ENCODE measurements around the gene SNX10.
"Not testable (repeated sequence)": the region's sequence is repeated elsewhere in the genome, so short reads cannot be mapped to it uniquely, and the experiment has no call there.

The SNX10 gene, protein sequence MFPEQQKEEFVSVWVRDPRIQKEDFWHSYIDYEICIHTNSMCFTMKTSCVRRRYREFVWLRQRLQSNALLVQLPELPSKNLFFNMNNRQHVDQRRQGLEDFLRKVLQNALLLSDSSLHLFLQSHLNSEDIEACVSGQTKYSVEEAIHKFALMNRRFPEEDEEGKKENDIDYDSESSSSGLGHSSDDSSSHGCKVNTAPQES

DNA sequence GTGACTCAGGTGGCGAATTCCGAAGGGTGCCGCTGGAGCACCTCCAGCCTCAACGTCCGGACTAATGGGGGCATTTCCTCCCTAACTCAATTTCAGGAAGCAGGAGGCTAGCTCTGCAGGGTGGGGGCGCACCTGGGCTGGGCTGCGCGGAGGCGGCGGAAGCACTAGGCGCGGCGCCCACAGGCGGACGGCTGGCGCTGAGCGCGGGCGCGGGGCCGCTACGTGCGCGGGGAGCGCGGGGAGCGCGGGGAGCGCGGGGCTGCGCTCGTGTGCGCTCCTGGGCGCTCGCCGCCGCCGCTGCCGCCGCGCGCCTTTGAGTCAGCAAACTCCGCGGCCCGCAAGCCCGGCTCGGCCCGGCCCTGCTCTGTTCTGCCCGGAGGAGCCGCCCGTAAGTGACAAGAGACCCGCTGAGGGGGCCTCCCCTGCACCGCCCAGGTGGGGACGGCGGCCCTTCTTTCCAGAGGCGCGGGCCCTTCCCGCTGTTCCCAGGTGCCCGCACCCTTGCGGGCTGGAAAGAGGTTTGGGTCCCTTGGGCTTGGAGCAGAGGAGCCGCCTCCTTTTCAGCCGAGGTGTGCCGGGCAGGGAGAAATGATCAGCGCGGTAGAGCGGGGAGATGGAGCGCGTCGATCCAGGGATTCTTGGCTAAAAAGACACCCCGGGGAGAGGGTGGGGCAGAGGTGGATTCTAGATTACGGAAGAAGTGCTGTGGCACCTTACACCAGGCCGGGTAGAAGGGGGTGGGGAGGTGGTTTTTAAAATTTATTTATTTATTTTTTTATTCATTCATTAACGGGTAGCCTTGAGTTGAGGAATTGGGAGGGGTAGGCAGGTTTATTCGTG lies at the start of gene SNX10:
TSS of gene SNX10 (plus strand) at position 164 of the 840 bp plus-strand sequence. CDS start 54,581 bp downstream, outside the sequence.
- peak; percentile 88 for DNase-seq

DNA sequence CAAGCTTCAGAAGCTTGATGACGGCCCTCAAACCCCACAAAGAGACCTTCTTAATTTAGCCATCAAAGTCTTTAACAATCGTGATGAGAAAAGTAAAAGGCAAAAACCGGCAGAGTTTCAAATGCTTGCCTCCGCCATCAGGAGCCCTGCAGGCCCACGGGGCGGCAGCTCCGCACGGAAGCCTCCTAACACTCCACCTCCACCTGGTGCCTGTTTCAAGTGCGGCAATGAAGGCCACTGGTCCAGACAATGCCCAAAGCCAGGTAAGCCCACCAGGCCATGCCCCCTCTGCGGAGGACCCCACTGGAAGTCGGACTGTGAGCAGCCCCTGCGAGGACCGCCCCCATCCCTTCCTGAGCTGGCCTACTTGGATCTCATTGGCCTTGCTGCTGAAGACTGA lies 46.5 kb upstream of the SNX10 start:
- no peak for DNase-seq

DNA sequence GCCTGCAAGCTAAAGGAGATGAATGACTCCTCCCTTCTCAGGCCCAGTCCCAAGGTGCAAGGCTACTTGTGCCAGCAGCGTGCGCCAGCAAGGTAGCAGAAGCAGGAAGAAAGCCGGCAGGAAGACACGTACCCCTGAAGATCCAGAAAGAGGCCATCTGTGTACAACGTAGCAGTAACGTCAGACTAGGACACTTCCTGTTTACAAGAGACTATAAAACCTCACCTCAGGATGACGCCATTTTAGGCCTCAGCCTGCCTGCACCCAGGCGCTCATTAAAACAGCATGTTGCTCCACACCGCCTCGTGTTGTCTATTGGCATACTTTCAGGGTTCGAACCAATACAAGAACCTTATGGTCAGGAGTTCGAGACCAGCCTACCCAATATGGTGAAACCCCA lies 41.4 kb upstream of the SNX10 start:
- no peak for DNase-seq

DNA sequence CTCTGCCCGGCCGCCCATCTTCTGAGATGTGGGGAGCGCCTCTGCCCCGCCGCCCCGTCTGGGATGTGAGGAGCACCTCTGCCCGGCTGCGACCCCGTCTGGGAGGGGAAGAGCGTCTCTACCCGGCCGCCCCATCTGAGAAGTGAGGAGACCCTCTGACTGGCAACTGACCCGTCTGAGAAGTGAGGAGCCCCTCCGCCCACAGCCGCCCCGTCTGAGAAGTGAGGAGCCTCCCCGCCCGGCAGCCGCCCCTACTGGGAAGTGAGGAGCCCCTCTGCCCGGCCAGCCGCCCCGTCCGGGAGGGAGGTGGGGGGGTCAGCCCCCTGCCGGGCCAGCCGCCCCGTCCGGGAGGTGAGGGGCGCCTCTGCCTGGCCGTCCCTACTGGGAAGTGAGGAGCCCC lies 29.8 kb upstream of the SNX10 start:
- not testable (repeated sequence) for DNase-seq

DNA sequence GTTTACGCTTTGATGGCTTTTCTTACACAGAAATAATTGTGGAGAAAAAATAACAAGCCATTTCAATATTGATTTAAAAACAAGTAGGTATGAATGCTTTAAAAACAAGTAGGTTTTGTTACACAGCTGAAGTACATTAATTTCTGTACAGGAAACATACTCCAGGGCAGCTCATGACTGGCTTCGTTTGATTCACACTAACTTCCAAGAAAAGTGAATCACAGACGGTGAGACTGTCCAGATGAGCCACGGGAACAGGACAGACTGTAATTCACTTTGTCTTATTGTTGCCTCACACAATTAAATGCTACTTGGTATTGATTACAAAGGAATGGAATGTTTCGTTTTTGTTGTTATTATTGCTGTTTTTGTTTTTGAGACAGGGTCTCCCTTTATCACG lies 26.6 kb upstream of the SNX10 start:
- no peak for DNase-seq

DNA sequence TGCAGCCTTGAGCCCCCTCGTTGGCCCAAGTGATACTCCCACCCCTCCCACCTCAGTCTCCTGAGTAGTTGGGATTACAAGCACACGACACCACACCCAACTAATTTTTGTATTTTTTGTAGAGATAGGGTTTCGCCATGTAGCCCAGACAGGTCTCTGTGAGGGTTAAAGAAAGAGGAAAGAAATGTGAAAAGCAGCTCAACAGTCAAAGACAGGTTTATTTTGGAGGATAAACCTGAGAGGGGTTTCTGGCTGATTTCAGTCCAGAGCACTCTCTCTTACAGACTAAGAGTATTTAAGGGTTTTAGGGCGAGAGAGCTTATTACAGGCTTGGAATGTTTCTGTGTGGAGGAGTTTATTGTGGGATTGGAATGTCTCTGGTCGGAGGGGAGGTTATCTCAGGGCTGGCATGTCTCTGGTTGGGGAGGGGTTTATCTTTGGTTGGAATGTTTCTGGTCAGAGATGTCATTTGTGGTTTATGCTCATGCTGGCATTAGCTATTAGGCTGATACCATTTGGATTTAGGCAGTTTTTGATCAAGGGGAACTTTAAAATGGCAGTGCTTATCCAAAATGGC lies 26.1 kb upstream of the SNX10 start:
- DNase-seq = no peak

DNA sequence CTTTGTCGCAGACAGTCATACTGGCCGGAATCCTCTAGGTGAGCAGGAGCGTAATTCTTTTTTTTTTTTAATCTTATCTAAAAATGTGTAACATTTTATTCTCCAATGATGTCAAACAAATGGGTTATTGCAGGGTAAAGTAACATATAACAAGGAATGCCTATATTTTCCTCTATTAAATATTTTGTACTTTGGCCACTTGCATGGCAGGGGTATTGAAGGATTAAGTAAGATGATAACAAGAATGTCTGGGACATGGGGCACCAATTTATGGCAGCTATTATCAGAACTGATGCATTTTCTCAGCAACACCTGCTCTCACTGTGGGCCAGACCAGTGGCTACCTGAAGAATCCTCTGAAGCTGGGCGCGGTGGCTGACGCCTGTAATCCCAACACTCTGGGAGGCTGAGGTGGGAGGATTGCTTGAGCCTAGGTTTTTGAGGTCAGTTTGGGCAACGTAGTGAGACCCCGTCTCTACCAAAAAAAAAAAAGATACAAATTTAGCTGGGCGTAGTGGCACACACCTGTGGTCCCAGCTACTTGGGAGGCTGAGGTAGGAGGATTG lies 24.0 kb upstream of the SNX10 start:
- DNase-seq = no peak

DNA sequence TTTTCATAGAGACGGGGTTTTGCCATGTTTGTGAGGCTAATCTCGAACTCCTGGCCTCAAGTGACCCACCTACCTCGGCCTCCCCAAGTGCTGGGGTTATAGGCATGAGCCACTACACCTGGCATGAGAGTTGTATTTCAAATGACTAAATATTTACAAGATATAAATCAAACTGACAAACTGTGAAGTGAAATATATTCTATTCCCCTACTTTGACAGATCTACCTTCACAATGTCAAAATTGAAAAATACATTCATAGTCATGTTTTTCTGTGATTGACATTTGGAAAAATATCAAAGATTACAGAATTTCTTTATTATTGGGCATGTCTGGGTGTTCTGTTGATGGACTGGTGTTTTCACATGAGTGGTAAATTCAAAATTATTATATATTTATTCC lies 16.4 kb upstream of the SNX10 start:
- no peak for DNase-seq

DNA sequence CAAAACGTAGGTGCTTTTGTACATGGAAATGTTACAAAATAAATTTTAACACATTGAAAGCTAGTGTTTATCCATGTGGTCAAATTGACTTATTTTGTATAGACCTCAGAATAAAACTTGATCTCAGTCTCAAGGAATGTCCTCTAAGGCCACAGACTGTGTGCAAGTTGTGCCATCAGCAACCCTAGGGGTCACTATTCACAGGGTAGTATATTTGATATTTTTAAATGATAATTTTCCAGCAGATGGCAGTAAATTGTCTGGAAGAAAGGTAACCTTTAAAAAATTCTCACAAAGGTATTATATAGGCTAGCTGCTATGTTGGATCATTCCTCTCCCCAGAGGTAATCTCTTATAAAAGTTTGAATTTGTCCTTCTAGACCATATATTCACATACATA lies 12.9 kb upstream of the SNX10 start:
- DNase-seq = peak in 1 of 2 experiments; percentile 15

DNA sequence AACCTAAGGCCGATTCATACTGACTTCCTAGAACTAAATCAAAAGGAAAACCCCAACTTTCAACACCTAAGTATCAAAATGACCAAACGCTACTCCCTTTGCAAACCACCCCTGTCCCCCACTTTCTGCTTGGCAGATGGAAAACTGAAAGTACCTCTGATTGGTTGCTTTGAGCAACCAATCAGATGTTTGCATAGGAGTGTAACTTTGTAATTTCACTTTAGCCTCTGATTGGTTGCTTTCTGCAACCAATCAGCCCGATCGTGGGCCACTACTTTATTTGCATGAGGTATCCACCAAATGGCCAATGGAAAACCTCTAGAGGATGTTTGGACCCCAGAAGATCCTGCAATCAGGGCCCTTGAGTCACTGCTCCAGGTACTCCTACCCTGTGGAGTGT lies 12.3 kb upstream of the SNX10 start:
- no peak for DNase-seq

DNA sequence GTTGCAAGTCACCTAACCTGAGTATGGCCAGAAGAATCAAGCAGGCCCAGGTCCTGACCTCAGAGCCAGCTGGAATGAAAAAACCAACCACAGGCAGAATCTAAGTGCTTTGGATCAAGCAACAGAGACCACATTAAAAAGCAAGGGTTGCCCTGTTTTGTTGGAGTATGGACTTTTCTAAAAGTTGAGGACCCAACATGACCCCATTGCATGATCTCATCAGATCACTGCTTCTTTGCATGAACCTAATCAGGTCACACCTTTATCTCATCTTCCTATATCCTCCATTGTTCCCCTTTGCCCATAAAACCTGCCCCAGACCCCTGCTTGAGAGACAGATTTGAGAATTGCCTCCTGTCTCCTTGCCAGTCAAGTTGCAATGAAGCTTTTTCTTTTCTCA lies 11.6 kb upstream of the SNX10 start:
- DNase-seq = no peak

DNA sequence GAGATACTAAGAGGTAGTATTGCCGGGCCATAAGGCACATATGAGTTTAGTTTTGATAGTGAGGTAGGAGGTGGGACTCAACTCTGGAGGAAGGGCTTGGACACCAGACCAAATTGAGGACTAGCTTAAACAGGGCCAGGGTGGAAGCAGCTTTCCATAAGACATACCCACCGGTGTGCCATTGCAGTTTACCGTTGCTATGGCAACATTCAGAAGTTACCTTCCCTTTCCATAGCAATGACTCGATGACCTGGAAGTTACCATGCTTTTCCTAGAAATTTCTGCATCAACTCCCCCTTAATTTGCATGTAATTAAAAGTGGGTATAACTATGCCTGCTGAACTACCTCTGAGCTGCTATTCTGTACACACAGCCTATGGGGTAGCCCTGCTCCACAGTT lies 10.9 kb upstream of the SNX10 start:
- no peak for DNase-seq

DNA sequence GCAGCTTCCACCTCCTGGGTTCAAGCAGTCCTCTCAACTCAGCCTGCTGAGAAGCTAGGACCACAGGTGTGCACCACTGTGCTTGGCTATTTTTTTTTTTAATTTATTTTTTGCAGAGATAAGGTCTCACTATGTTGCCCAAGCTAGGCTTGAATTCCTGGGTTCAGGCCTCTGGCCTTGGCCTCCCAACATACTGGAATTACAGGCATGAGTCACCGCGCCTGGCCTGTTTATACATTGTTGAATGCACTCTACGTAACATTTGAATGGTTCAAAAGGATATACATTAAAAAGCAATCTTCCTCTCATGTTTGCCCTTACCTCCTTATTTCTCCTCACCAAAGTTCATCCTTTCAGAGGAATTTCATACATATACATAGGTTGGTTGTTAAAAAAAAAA lies 7.2 kb upstream of the SNX10 start:
- no peak for DNase-seq

DNA sequence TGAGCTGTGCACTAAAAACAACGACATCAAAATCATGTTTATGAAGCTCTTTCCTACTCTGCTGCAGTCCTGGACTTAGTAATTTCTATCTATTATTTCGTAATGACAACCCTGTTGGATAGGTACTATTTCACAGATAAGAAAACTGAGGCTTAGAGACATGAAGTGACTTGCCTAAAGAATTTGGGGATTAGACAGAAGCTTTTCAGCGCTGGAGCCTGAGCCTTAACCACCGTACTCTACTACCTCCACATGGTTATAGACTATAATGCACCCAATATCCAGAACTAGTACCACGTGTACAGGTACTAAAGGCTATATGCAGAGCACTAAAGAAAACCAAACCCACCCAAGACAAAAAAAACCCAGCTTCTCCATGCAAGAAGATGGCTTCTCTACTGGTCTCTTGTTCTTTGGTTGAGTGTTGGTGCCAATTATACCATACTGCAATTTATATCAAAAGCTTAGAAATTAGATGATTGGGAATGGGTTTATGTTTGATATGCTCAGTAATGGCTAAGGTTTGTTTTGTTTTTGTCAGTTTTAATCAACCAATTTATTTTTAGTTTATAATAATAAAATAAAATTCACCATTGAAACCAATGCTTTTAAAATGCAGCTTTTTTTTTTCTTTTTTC lies 6.5 kb upstream of the SNX10 start:
- DNase-seq = peak; percentile 10 to 32

DNA sequence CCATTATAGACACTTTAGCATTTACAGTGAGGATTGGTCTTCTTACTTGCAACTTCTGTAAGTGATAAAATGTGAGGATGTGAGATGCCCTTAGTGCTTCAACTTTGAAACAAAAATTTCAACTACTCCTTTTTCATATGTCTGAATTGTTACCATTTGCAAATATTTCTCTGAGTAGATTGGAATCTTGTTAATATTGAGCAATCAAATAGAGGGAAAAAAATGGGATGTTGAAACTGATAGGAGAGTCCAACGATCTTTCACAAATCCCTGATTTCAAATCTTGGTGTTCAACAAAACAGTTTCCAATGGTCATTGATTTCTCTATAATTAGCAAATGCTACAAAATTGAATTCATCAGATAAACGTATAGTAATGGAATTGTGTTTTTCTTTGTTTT lies 5.5 kb upstream of the SNX10 start:
- DNase-seq = no peak

DNA sequence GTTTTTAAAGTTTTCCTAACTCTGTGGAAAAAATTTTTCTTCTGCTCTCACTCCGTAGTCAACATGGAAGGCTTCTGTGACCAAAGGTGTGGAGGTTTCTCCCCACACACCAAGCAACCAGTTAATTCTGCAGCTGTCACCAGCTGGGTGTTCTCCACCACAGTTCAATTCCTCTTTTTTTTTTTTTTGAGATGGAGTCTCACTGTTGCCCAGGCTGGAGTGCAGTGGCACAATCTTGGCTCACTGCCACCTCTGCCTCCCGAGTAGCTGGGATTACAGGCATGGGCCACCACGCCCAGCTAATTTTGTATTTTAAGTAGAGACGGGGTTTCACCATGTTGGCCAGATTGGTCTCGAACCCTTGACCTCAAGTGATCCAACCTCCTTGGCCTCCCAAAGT lies 3.5 kb upstream of the SNX10 start:
- DNase-seq = not testable (repeated sequence)

DNA sequence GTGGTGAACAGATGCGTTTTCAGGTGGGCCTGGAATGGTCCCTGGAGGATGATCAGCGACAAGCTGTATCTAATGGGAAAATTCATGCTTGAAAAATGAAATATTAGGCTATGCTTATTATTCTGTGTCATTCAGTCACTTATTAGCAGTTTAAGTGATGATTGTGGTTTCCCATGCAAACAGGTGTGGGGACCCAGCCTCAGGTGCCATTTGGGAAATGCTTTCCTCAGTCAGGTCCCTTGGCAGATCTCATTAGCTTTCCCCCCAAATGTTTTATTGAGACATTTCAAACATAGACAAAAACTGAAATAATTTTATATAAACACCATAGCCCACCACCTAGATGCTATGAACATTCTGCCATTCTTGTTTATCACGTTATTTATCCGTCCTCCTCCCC lies 411 bp upstream of the SNX10 start:
- no peak for DNase-seq

DNA sequence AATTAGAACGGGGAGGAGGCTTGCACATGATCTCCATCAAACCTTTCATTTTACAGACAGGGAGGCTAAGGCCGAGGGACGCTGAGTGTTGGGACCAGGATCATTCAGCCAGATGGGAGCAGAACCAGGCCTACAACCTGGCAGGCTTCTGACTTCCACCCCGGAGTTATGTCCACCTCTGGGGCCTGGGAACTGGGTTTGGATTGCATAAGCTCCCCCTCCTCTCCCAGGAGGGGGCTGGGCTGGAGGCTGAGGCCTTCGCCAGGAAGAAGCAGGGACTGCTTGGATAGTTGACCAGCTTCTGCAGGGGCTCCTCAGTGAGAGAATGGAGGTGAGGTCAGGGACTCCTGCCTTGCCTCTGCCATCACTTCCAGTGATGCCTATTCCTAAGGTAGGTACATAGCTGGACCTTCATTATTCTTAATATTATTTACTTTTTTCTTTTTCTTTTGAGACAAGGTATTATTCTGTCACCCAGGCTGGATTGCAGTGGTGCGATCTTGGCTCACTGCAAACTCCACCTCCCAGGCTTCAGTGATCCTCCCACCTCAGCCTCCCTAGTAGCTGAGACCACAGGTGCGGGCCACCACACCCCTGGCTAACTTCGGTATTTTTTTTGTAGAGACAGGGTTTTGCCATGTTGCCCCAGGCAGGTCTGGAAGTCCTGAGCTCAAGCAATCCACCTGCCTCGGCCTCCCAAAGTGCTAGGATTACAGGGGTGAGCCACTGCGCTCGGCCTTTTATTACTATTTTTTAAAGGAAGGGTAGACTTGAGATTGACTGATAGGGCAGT lies 1.3 kb downstream of the SNX10 start:
- DNase-seq = peak in 1 of 2 experiments; percentile 22

DNA sequence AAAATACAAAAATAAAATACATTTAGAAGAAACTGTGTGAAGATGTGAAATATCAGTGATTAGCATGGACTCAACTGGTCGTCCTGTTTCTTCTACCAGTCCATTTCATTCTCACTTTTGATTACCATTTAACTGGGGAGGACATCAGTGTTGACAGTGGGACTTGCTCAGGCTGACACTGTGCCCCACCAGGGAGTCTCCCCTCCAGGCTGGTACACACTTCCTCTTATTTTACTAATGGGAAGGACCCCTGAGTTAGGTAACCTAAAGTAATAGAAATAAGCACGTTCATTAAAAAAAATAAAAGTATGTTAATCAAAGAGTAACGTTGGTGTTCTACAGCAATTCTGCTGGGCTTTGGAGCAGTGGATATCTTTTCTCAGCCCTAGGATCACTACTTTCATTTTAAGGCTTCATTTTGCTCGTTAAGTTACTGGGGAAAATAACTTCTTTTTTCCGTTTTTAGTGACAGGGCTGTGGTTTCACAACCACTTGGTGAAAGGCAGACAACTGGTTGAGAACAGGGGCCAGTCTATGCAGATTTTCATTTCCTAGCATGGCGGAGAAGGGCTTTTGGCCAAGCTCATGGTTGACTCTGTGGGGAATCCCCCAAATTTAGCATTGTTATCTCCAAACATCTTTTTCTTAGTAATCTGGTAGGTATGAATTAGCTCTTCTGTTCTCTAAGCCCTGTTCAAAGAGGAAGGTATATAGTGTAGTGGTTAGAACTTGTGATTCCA lies 2.1 kb downstream of the SNX10 start:
- DNase-seq = no peak

DNA sequence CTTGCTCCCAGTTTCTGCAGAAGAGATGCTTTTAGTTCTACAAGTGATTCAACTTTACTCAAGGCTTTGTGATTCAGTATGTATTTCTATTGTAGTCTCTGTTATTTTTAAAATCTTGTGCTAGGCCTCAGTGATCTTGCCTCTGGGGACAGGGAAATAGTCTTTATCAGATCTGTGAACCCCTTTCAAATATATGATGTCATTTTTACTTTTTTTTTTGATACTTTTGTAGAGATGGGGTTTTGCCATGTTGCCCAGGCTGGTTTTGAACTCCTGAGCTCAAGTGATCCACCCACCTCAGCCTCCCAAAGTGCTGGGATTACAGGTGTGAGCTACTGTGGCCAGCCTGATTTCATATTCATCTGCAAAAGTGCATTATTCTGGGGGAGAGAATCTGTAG lies 3.4 kb downstream of the SNX10 start:
- DNase-seq = no peak

DNA sequence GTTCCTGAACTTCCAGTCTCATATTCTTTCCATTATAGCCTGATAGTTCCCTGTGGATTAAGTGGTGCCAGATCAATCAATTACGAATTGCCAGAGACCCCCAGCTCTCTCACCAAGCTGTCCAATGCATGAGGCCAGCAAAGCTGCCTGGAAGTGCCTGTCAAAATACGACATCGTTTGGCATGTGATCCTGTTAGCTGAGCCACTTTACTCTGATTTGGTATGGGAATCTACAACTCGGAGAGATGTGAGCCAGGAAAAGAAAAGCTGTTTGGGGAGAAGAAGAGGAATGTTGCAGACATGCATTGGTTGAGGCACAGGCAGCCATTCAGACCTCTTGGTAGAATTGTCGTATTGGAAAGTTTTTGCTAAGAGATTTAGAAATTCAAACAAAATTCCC lies 3.9 kb downstream of the SNX10 start:
- DNase-seq = no peak
